H1 (cell line): Measurements from ENCODE around the gene KANTR.

ENCODE experiments used
- CTBP2 ChIP-seq: IDR thresholded peaks from 2 replicates; pipeline ENCODE4 v1.7.0; 2011; ENCODE audit warnings: borderline replicate concordance, mild to moderate bottlenecking, moderate library complexity, mixed read lengths, low read length; ENCODE audit not compliant: insufficient read depth, insufficient read length
- EZH2 ChIP-seq: fragments of 200-600 bp; sonication (generic); IDR thresholded peaks from 2 replicates; pipeline ENCODE4 v1.7.1; 2012; ENCODE audit warnings: low read depth, mild to moderate bottlenecking, moderate library complexity, low read length, inconsistent platforms; ENCODE audit not compliant: severe bottlenecking
- JUND ChIP-seq: IDR thresholded peaks from 2 replicates; pipeline ENCODE4 v1.6.1; 2011; ENCODE audit warnings: mild to moderate bottlenecking, improper control_type of control experiment, low read length
- NRF1 ChIP-seq: IDR thresholded peaks from 2 replicates; pipeline ENCODE4 v1.6.1; 2011; ENCODE audit warnings: mild to moderate bottlenecking, low read depth, low read length, improper control_type of control experiment
- RFX5 ChIP-seq: IDR thresholded peaks from 2 replicates; pipeline ENCODE4 v1.6.1; 2011; ENCODE audit warnings: low read depth, low read length, improper control_type of control experiment, borderline replicate concordance
- SP4 ChIP-seq: IDR thresholded peaks from 2 replicates; pipeline ENCODE4 v1.6.1; 2012; ENCODE audit warnings: low read length, inconsistent platforms
- SRF ChIP-seq: IDR thresholded peaks from 2 replicates; pipeline ENCODE4 v1.6.1; 2011; ENCODE audit warnings: mild to moderate bottlenecking, low read depth, low read length, moderate library complexity
- TAF1 ChIP-seq: IDR thresholded peaks from 2 replicates; pipeline ENCODE4 v1.6.1; 2011; ENCODE audit warnings: mild to moderate bottlenecking, low read depth, low read length
- TBP ChIP-seq: IDR thresholded peaks from 2 replicates; pipeline ENCODE4 v1.6.1; 2011; ENCODE audit warnings: low read depth, low read length, improper control_type of control experiment
- ZNF274 ChIP-seq: IDR thresholded peaks from 2 replicates; pipeline ENCODE4 v1.7.0; 2012; ENCODE audit warnings: low read length, borderline replicate concordance; ENCODE audit errors: extremely low read depth
- TF ChIP-seq, protein P1 (sequence below), 3 experiments: IDR thresholded peaks; 1 replicate in 2 of 3; 2 replicates in 1 of 3; pipeline versions ENCODE4 v1.5.1 to v1.6.1; 2011; ENCODE audit warnings: low read length in 3 of 3, mild to moderate bottlenecking in 3 of 3, inconsistent platforms in 2 of 3, low read depth in 1 of 3, moderate library complexity in 1 of 3; ENCODE audit not compliant: insufficient read depth in 1 of 3; ENCODE audit errors: control extremely low read depth in 1 of 3
- TF ChIP-seq, protein P2 (sequence below): IDR thresholded peaks from 2 replicates; pipeline ENCODE4 v1.6.1; 2012; ENCODE audit warnings: inconsistent platforms

DNA sequence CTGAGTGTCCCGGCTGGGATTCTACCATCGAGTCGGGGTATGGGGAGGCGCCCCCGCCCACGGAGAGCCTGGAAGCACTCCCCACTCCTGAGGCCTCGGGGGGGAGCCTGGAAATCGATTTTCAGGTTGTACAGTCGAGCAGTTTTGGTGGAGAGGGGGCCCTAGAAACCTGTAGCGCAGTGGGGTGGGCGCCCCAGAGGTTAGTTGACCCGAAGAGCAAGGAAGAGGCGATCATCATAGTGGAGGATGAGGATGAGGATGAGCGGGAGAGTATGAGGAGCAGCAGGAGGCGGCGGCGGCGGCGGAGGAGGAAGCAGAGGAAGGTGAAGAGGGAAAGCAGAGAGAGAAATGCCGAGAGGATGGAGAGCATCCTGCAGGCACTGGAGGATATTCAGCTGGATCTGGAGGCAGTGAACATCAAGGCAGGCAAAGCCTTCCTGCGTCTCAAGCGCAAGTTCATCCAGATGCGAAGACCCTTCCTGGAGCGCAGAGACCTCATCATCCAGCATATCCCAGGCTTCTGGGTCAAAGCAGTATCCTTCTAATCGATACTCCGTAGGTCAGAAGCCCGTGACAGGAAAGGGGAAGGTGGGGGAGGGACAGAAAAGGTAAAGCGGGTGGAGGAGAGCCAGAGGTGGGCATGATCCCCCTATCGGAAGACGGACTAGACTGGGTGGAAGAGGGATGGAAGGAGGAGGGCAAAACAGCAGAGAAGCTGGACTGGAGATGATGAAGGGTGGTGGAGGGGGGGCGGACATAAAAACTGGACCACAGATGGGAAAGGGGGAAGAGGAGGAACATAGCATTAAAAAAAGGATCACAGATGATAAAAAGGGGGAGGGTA is 10.9 kb upstream of the KANTR start:
- TF ChIP-seq, protein P1, sequence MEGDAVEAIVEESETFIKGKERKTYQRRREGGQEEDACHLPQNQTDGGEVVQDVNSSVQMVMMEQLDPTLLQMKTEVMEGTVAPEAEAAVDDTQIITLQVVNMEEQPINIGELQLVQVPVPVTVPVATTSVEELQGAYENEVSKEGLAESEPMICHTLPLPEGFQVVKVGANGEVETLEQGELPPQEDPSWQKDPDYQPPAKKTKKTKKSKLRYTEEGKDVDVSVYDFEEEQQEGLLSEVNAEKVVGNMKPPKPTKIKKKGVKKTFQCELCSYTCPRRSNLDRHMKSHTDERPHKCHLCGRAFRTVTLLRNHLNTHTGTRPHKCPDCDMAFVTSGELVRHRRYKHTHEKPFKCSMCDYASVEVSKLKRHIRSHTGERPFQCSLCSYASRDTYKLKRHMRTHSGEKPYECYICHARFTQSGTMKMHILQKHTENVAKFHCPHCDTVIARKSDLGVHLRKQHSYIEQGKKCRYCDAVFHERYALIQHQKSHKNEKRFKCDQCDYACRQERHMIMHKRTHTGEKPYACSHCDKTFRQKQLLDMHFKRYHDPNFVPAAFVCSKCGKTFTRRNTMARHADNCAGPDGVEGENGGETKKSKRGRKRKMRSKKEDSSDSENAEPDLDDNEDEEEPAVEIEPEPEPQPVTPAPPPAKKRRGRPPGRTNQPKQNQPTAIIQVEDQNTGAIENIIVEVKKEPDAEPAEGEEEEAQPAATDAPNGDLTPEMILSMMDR (IDR thresholded peaks at IDR 0.05; ENCODE audit: control extremely low read depth in 1 of 3, insufficient read depth in 1 of 3, low read depth in 1 of 3, low read length in 3 of 3) = no peak
- TF ChIP-seq CTBP2 = no peak
- no peak for TF ChIP-seq SP4
- TF ChIP-seq TBP = no peak
- no peak for TF ChIP-seq JUND
- no peak for TF ChIP-seq ZNF274
- TF ChIP-seq SRF = no peak
- TF ChIP-seq EZH2 = no peak
- no peak for TF ChIP-seq RFX5
- TF ChIP-seq NRF1 = no peak
- TF ChIP-seq, protein P2, sequence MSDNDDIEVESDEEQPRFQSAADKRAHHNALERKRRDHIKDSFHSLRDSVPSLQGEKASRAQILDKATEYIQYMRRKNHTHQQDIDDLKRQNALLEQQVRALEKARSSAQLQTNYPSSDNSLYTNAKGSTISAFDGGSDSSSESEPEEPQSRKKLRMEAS = no peak
- no peak for TF ChIP-seq TAF1
